Coronary artery (tissue), 2 donors: ENCODE measurements around the gene LCLAT1.

Source experiments
- DNase-seq: peaks from one replicate; pipeline ENCODE4 v3.0.0-alpha.2; 2017; ENCODE audit warnings: low spot score
- H3K27ac ChIP-seq, 2 donors: fragments of 200-600 bp; sonication (generic); one replicate each; pipeline ENCODE4 v1.5.1; 2016 to 2019
- H3K4me3 ChIP-seq: fragments of 200-600 bp; sonication (generic); 2 replicates; pipeline ENCODE4 v1.5.1; 2016; ENCODE audit warnings: mild to moderate bottlenecking, moderate library complexity
- TF ChIP-seq, protein P1 (sequence below): fragments of 200-600 bp; sonication (generic); IDR thresholded peaks from one replicate; pipeline ENCODE4 v1.5.1; 2019; ENCODE audit warnings: antibody characterized with exemption

Gene LCLAT1

GRCh38 chr2:30625701-30626100 is 178.7 kb downstream of the LCLAT1 start:
- TF ChIP-seq, protein P1, sequence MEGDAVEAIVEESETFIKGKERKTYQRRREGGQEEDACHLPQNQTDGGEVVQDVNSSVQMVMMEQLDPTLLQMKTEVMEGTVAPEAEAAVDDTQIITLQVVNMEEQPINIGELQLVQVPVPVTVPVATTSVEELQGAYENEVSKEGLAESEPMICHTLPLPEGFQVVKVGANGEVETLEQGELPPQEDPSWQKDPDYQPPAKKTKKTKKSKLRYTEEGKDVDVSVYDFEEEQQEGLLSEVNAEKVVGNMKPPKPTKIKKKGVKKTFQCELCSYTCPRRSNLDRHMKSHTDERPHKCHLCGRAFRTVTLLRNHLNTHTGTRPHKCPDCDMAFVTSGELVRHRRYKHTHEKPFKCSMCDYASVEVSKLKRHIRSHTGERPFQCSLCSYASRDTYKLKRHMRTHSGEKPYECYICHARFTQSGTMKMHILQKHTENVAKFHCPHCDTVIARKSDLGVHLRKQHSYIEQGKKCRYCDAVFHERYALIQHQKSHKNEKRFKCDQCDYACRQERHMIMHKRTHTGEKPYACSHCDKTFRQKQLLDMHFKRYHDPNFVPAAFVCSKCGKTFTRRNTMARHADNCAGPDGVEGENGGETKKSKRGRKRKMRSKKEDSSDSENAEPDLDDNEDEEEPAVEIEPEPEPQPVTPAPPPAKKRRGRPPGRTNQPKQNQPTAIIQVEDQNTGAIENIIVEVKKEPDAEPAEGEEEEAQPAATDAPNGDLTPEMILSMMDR, result no peak
- no peak for DNase-seq
- Histone ChIP-seq H3K27ac (no peak overlapping the region), H3K4me3 (no peak overlapping the region)

GRCh38 chr2:30626397-30626796 is 179.4 kb downstream of the LCLAT1 start:
- Histone ChIP-seq H3K4me3 (no peak overlapping the region), H3K27ac (no peak overlapping the region)
- DNase-seq, result no peak
- TF ChIP-seq, protein P1, result no peak

GRCh38 chr2:30627151-30627550 is 180.1 kb downstream of the LCLAT1 start:
- TF ChIP-seq, protein P1, result no peak
- no peak for DNase-seq
- no peak overlapping the region for H3K27ac ChIP-seq
- no peak overlapping the region for H3K4me3 ChIP-seq

DNA sequence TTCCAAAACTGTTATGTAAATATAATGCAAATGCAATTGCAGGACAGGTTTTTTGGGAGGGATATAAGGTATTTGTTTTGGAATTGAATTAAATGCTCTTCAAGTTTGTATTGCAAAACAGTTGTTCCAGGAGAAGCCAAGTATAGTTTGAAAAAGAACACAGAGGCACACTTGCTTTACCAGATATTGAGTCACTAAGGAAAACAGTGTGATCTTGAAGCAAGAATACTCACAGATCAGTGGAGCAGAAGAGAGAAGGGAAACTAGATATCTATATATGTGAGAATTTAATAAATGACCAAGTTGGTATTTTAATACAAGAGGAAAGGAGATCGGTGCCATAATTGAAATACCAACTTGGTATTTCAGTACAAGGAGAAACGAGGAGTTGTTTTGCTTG is 181.3 kb downstream of the LCLAT1 start:
- H3K27ac ChIP-seq, result no peak overlapping the region
- DNase-seq, result no peak
- no peak overlapping the region for H3K4me3 ChIP-seq
- TF ChIP-seq, protein P1, result no peak

DNA sequence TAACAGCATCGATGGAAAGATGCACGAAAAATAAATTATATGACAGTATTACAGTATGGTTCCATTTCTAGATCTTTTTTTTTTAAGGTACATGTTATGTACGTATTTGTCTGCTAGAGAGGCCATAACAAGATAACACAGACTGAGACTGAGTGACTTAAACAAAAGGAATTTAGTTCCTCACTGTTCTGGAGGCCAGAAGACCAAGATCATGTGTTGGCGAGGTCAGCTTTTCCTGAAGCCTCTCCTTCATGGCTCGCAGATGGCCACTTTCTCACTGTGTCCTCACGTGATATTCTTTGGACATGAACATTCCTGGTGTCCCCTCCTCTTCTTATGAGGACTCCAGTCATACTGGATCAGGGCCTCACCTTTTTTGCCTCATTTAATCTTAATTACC is 182.8 kb downstream of the LCLAT1 start:
- Histone ChIP-seq H3K4me3 (no peak overlapping the region), H3K27ac (no peak overlapping the region)
- TF ChIP-seq, protein P1, result no peak
- no peak for DNase-seq

GRCh38 chr2:30631051-30631671 is 184.1 kb downstream of the LCLAT1 start:
- DNase-seq, result no peak
- TF ChIP-seq, protein P1, result no peak
- Histone ChIP-seq H3K4me3 (no peak overlapping the region), H3K27ac (no peak overlapping the region)

DNA sequence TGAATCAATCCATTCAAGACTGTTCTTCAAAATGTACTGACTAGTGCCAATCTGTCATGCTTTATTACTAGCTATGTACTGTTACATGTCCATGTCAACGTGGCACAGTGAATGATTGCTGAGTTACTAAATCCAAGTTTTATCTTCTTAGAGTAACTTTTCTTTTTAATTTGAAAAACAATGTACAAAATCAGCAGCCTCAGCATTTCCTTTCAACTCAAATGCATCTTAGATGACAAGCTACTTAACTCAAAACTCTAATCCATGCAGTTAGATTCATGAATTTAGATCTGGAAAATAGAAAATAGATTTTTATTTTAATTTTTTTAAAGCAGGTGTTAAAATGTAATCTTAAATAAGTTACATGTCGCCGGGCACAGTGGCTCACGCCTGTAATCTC is 186.0 kb downstream of the LCLAT1 start:
- no peak overlapping the region for H3K4me3 ChIP-seq
- no peak overlapping the region for H3K27ac ChIP-seq
- TF ChIP-seq, protein P1, result no peak
- no peak for DNase-seq
